ENCODE data around the gene PLA2G6.
A peak's percentile ranks its signal among the peaks of the same experiment; 100 is the strongest.

Gene PLA2G6
- 43.2 to 54.4 reads per million in 2 donors for total RNA-seq

GRCh38 chr22:38181453-38182200 lies at the start of gene PLA2G6:
Gene PLA2G6 (minus strand): TSS chr22:38181830. CDS start chr22:38169426, 12,404 bp downstream.
- peak; percentile 90 for DNase-seq

GRCh38 chr22:38230916-38231315 lies 49.3 kb upstream of the PLA2G6 start:
- DNase-seq, result no peak

GRCh38 chr22:38230108-38230825 lies 48.6 kb upstream of the PLA2G6 start:
- DNase-seq, result peak; percentile 27

GRCh38 chr22:38228873-38229740 lies 47.5 kb upstream of the PLA2G6 start:
- no peak for DNase-seq

GRCh38 chr22:38228326-38228872 lies 46.8 kb upstream of the PLA2G6 start:
- no peak for DNase-seq

GRCh38 chr22:38226853-38227649 lies 45.4 kb upstream of the PLA2G6 start:
- no peak for DNase-seq

GRCh38 chr22:38223289-38223960 lies 41.8 kb upstream of the PLA2G6 start:
- DNase-seq, result no peak

- no peak for DNase-seq
These were observed 41.1 kb upstream of the PLA2G6 start for GRCh38 chr22:38222797-38223119.

GRCh38 chr22:38221908-38222796 lies 40.5 kb upstream of the PLA2G6 start:
- DNase-seq, result no peak

- DNase-seq, result no peak
These were observed 39.8 kb upstream of the PLA2G6 start for GRCh38 chr22:38221407-38221806.

- DNase-seq, result no peak
These were observed 39.2 kb upstream of the PLA2G6 start for GRCh38 chr22:38220653-38221386.

GRCh38 chr22:38220163-38220562 lies 38.5 kb upstream of the PLA2G6 start:
- no peak for DNase-seq

- no peak for DNase-seq
These were observed 38.0 kb upstream of the PLA2G6 start for GRCh38 chr22:38219632-38220031.

- DNase-seq, result peak; percentile 57
These were observed 37.3 kb upstream of the PLA2G6 start for GRCh38 chr22:38218661-38219622.

GRCh38 chr22:38215156-38216038 lies 33.8 kb upstream of the PLA2G6 start:
- DNase-seq, result no peak

- DNase-seq, result peak; percentile 72
These were observed 32.8 kb upstream of the PLA2G6 start for GRCh38 chr22:38214302-38215056.

- no peak for DNase-seq
These were observed 32.3 kb upstream of the PLA2G6 start for GRCh38 chr22:38213990-38214301.

All from T-helper 9 cell (primary cell).